ENCODE results near the gene HNRNPK. TPM values are rescaled to one million over a fixed set of nuclear protein-coding genes. Genes with fewer than 3 reads are reported as not detected.

HNRNPK gene
- total RNA-seq, 2 experiments from 2014 or later, result 656 to 688 TPM

DNA sequence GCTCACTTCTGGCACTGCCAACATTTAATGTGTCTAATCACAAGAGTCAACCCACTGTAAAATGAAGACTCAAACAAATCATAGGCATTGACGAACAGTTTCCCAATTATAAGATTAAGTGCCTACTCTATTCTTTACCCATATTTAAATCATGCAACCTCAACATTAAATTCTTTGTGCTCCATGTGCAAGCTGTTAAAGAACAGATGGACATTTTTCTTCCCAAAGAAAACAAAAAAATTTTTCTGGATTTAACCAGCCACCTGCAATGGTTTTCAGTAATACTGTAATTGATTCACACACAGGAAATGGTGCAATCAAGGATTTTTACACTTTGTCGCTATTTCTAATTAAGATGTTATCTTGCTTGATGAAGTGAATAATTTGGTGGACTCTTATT is 3.6 kb downstream of the HNRNPK start:
- H3K9me3 ChIP-seq (ENCODE audit: control insufficient read depth in 1 of 2, insufficient read depth in 1 of 2, low read length in 2 of 2), result no peaks in the 10 kb centered on the region
- H3K36me3 ChIP-seq (ENCODE audit: insufficient read depth, low read length), result peaks cover 68% of the 10 kb centered on the region
- TF ChIP-seq, protein P1, sequence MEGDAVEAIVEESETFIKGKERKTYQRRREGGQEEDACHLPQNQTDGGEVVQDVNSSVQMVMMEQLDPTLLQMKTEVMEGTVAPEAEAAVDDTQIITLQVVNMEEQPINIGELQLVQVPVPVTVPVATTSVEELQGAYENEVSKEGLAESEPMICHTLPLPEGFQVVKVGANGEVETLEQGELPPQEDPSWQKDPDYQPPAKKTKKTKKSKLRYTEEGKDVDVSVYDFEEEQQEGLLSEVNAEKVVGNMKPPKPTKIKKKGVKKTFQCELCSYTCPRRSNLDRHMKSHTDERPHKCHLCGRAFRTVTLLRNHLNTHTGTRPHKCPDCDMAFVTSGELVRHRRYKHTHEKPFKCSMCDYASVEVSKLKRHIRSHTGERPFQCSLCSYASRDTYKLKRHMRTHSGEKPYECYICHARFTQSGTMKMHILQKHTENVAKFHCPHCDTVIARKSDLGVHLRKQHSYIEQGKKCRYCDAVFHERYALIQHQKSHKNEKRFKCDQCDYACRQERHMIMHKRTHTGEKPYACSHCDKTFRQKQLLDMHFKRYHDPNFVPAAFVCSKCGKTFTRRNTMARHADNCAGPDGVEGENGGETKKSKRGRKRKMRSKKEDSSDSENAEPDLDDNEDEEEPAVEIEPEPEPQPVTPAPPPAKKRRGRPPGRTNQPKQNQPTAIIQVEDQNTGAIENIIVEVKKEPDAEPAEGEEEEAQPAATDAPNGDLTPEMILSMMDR (IDR thresholded peaks at IDR 0.05), result no peak
- Mint-ChIP-seq H3K27ac (peak overlapping the region; percentile 100), H3K36me3 (ENCODE audit: low read depth) (peaks cover 97% of the 10 kb centered on the region), H3K9me3 (no peaks in the 10 kb centered on the region), H3K27me3 (no peaks in the 10 kb centered on the region), H3K4me1 (ENCODE audit: low read depth) (peaks cover 85% of the 10 kb centered on the region), H3K4me3 (peak overlapping the region; percentile 39)
- H3K27me3 ChIP-seq (ENCODE audit: control insufficient read depth in 1 of 2, insufficient read depth in 2 of 2, low read length in 2 of 2), result no peaks in the 10 kb centered on the region
- ChIA-PET POLR2A (interaction anchor here (5.6 kb wide), 1 partner anchor 13 kb away, joined by 77 read pairs; no protein-coding TSS in a partner anchor), CTCF (no interaction called here)
- DNase-seq (no peak), ATAC-seq (ENCODE audit: poor library complexity) (no peak)
- H3K27ac ChIP-seq (ENCODE audit: low read depth in 1 of 2, low read length in 2 of 2), result peak overlapping the region in 1 of 2 donors; percentile 18
- H3K4me3 ChIP-seq (ENCODE audit: low read length), result no peak overlapping the region
- H3K4me1 ChIP-seq (ENCODE audit: insufficient read depth, low read length), result peaks cover 15% of the 10 kb centered on the region
- intact Hi-C loops (cut with DNase I, micrococcal nuclease), result loop anchor here in 1 of 2 experiments (2.0 to 10.0 kb wide), 3 partner anchors 18 to 1968 kb away; partner anchors contain the start of gene NAA35

DNA sequence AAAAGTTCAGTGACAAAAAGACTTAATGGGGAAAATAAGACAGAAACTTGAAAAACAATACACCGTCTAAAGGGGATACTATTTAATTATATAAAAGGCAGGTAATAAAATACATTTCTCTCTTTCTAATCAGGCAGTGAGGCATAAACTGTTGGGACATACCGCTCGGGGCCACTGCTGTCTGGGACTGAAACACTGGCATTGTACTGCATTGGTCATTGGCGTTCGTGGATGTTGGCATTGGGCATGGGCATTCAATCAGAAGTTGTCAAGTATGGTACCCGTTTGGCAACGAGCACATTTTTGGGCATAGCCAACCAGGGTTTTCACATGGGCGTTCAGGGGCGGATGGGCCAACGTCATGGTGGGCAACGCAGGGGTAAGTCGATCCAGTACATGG is 4.7 kb downstream of the HNRNPK start:
- ATAC-seq (ENCODE audit: poor library complexity) (no peak), DNase-seq (no peak)
- CTCF ChIA-PET, result no interaction called here
- H3K4me1 Mint-ChIP-seq (ENCODE audit: low read depth), result peaks cover 83% of the 10 kb centered on the region
- peaks cover 100% of the 10 kb centered on the region for H3K36me3 Mint-ChIP-seq (ENCODE audit: low read depth)
- TF ChIP-seq, protein P1 (IDR thresholded peaks at IDR 0.05), result no peak
- peak overlapping the region; percentile 58 for H3K27ac Mint-ChIP-seq
- no peak overlapping the region for H3K4me3 ChIP-seq (ENCODE audit: low read length)
- intact Hi-C loops (cut with DNase I, micrococcal nuclease), result loop anchor here in 1 of 2 experiments (5.0 to 10.0 kb wide), 2 partner anchors 348 to 1970 kb away; partner anchors contain the start of gene NAA35
- POLR2A ChIA-PET, result no interaction called here
- H3K9me3 ChIP-seq (ENCODE audit: control insufficient read depth in 1 of 2, insufficient read depth in 1 of 2, low read length in 2 of 2), result no peaks in the 10 kb centered on the region
- peaks cover 78% of the 10 kb centered on the region for H3K36me3 ChIP-seq (ENCODE audit: insufficient read depth, low read length)
- H3K9me3 Mint-ChIP-seq, result no peaks in the 10 kb centered on the region
- H3K27me3 ChIP-seq (ENCODE audit: control insufficient read depth in 1 of 2, insufficient read depth in 2 of 2, low read length in 2 of 2), result no peaks in the 10 kb centered on the region
- no peak overlapping the region for H3K27ac ChIP-seq (ENCODE audit: low read depth in 1 of 2, low read length in 2 of 2)
- peak overlapping the region; percentile 60 for H3K4me3 Mint-ChIP-seq
- peaks cover 12% of the 10 kb centered on the region for H3K4me1 ChIP-seq (ENCODE audit: insufficient read depth, low read length)
- no peaks in the 10 kb centered on the region for H3K27me3 Mint-ChIP-seq

DNA sequence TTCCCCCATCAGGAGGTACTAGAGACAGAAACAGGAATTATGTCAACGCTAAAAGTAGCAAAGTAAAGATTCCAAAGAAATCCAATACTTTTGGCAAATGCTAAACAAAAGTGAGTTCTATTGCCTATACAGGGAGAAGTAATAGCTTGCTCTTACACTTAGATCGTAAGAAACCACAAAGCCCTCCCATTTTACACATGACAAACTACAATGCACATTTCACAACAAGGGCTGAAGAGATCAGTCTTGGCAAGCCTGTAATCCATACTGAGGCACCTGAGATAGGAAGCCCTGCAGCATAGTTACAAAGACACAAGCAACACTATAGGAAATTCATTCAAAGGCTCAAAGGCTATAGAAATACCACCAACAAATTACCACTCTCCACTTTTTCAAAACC is 7.7 kb downstream of the HNRNPK start:
- no peaks in the 10 kb centered on the region for H3K27me3 Mint-ChIP-seq
- H3K36me3 Mint-ChIP-seq (ENCODE audit: low read depth), result peaks cover 99% of the 10 kb centered on the region
- peak overlapping the region; percentile 20 for H3K4me3 Mint-ChIP-seq
- Histone ChIP-seq H3K27ac (ENCODE audit: low read depth in 1 of 2, low read length in 2 of 2) (peak overlapping the region in 1 of 2 donors; percentile 20), H3K4me1 (ENCODE audit: insufficient read depth, low read length) (peaks cover 8% of the 10 kb centered on the region), H3K36me3 (ENCODE audit: insufficient read depth, low read length) (peaks cover 95% of the 10 kb centered on the region), H3K9me3 (ENCODE audit: control insufficient read depth in 1 of 2, insufficient read depth in 1 of 2, low read length in 2 of 2) (no peaks in the 10 kb centered on the region), H3K27me3 (ENCODE audit: control insufficient read depth in 1 of 2, insufficient read depth in 2 of 2, low read length in 2 of 2) (no peaks in the 10 kb centered on the region), H3K4me3 (ENCODE audit: low read length) (no peak overlapping the region)
- TF ChIP-seq, protein P1 (IDR thresholded peaks at IDR 0.05), result no peak
- H3K9me3 Mint-ChIP-seq, result no peaks in the 10 kb centered on the region
- H3K27ac Mint-ChIP-seq, result peak overlapping the region; percentile 63
- peaks cover 66% of the 10 kb centered on the region for H3K4me1 Mint-ChIP-seq (ENCODE audit: low read depth)
- CTCF ChIA-PET, result no interaction called here
- POLR2A ChIA-PET, result interaction anchor here (0.7 to 3.2 kb wide), 3 partner anchors 8 to 51 kb away, joined by 3 to 20 read pairs (median 3); partner anchors contain the start of genes HNRNPK, KIF27 and RMI1
- ATAC-seq (ENCODE audit: poor library complexity), result no peak
- DNase-seq, result no peak
- intact Hi-C loops (cut with DNase I, micrococcal nuclease), result loop anchor here in 1 of 2 experiments (10.0 kb wide), 1 partner anchor 1973 kb away; the partner anchor contains the start of gene NAA35

All from CD4-positive, alpha-beta T cell (primary cell).